Astrocyte (in vitro differentiated cells and primary cell): ENCODE data around the gene OSBPL1A. TPM values are rescaled to one million over a fixed set of nuclear protein-coding genes. Genes with fewer than 3 reads are reported as not detected.

ENCODE experiments used
- DNase-seq: peaks from one replicate; pipeline ENCODE4 v3.0.0-alpha.2; 2010; ENCODE audit warnings: low read depth
- FAIRE-seq: peaks from 2 replicates; lab custom pipeline; 2011; peaks lifted over from hg19 to GRCh38; lab: Jason Lieb, UNC
- H2AFZ ChIP-seq: 2 replicates; pipeline ENCODE4 v1.6.0; 2012; ENCODE audit warnings: low read depth, low read length, inconsistent platforms
- H3K27ac ChIP-seq: 2 replicates; pipeline ENCODE4 v1.5.1; 2011; ENCODE audit warnings: low read depth, low read length, inconsistent platforms
- H3K27me3 ChIP-seq: 2 replicates; pipeline ENCODE4 v1.6.0; 2011; ENCODE audit warnings: low read length, inconsistent platforms; ENCODE audit not compliant: insufficient read depth
- H3K36me3 ChIP-seq: 2 replicates; pipeline ENCODE4 v1.5.1; 2011; ENCODE audit warnings: low read length, inconsistent platforms; ENCODE audit not compliant: insufficient read depth
- H3K4me1 ChIP-seq: 2 replicates; pipeline ENCODE4 v1.5.1; 2011; ENCODE audit warnings: low read length, inconsistent platforms; ENCODE audit not compliant: insufficient read depth
- H3K4me2 ChIP-seq: 2 replicates; pipeline ENCODE4 v1.6.0; 2012; ENCODE audit warnings: low read length, inconsistent platforms
- H3K4me3 ChIP-seq: 2 replicates; pipeline ENCODE4 v1.5.1; 2011; ENCODE audit warnings: low read depth, mild to moderate bottlenecking, low read length, inconsistent platforms; ENCODE audit not compliant: insufficient read depth
- H3K79me2 ChIP-seq: 2 replicates; pipeline ENCODE4 v1.6.0; 2012; ENCODE audit warnings: mild to moderate bottlenecking, low read length, inconsistent platforms; ENCODE audit not compliant: insufficient read depth
- H3K9ac ChIP-seq: 2 replicates; pipeline ENCODE4 v1.6.0; 2012; ENCODE audit warnings: mild to moderate bottlenecking, low read length, inconsistent platforms
- H3K9me3 ChIP-seq: 2 replicates; pipeline ENCODE4 v1.5.1; 2012; ENCODE audit warnings: low read depth, mild to moderate bottlenecking, low read length, inconsistent platforms; ENCODE audit not compliant: insufficient read depth
- H4K20me1 ChIP-seq: 2 replicates; pipeline ENCODE4 v1.6.0; 2012; ENCODE audit warnings: low read length, inconsistent platforms; ENCODE audit not compliant: insufficient read depth
- H3K27ac Mint-ChIP-seq: one replicate; pipeline ENCODE4 v1.8.0; 2021; ENCODE audit warnings: mild to moderate bottlenecking, mixed read lengths; ENCODE audit not compliant: unreplicated experiment
- H3K27me3 Mint-ChIP-seq: one replicate; pipeline ENCODE4 v1.8.0; 2021; ENCODE audit warnings: low read depth, mixed read lengths; ENCODE audit not compliant: unreplicated experiment
- H3K36me3 Mint-ChIP-seq: one replicate; pipeline ENCODE4 v1.8.0; 2021; ENCODE audit warnings: low read depth, mixed read lengths; ENCODE audit not compliant: unreplicated experiment
- H3K4me1 Mint-ChIP-seq: one replicate; pipeline ENCODE4 v1.8.0; 2021; ENCODE audit warnings: low read depth, mixed read lengths; ENCODE audit not compliant: unreplicated experiment
- H3K4me3 Mint-ChIP-seq: one replicate; pipeline ENCODE4 v1.8.0; 2021; ENCODE audit warnings: mild to moderate bottlenecking, moderate library complexity, mixed read lengths; ENCODE audit not compliant: unreplicated experiment
- H3K9me3 Mint-ChIP-seq: one replicate; pipeline ENCODE4 v1.8.0; 2021; ENCODE audit warnings: mild to moderate bottlenecking, mixed read lengths; ENCODE audit not compliant: unreplicated experiment
- CTCF ChIP-seq: IDR thresholded peaks from 2 replicates; pipeline ENCODE4 v1.5.1; 2011; ENCODE audit warnings: low read depth, mild to moderate bottlenecking, inconsistent platforms, low read length, moderate library complexity; ENCODE audit not compliant: insufficient read depth
- EZH2 ChIP-seq: IDR thresholded peaks from 2 replicates; pipeline ENCODE4 v1.6.1; 2012; ENCODE audit warnings: mild to moderate bottlenecking, low read length, inconsistent platforms; ENCODE audit not compliant: insufficient read depth
- total RNA-seq: library from RNA; stranded (reverse); gene quantifications from 2 replicates; pipeline ENCODE4 v1.2.1, GENCODE V29; 2021

The OSBPL1A gene
- total RNA-seq, 1 donor from 2014 or later = 27.7 TPM

GRCh38 chr18:24432618-24433017 is 35.0 kb upstream of the OSBPL1A start:
- Histone ChIP-seq H3K9ac (no peak overlapping the region), H4K20me1 (no peaks in the 10 kb centered on the region), H3K9me3 (no peaks in the 10 kb centered on the region), H3K36me3 (no peaks in the 10 kb centered on the region), H3K27me3 (no peaks in the 10 kb centered on the region), H3K4me1 (peaks cover 3% of the 10 kb centered on the region), H3K4me2 (no peak overlapping the region), H3K79me2 (peaks cover 13% of the 10 kb centered on the region), H3K27ac (no peak overlapping the region), H3K4me3 (no peak overlapping the region), H2AFZ (no peak overlapping the region)
- TF ChIP-seq EZH2 = no peak
- TF ChIP-seq CTCF = no peak
- H3K27me3 Mint-ChIP-seq = no peaks in the 10 kb centered on the region
- DNase-seq (no peak), FAIRE-seq (no peak)
- no peaks in the 10 kb centered on the region for H3K9me3 Mint-ChIP-seq
- H3K27ac Mint-ChIP-seq = no peak overlapping the region
- no peak overlapping the region for H3K4me3 Mint-ChIP-seq
- H3K36me3 Mint-ChIP-seq = peaks cover 1% of the 10 kb centered on the region
- H3K4me1 Mint-ChIP-seq = peaks cover 6% of the 10 kb centered on the region

DNA sequence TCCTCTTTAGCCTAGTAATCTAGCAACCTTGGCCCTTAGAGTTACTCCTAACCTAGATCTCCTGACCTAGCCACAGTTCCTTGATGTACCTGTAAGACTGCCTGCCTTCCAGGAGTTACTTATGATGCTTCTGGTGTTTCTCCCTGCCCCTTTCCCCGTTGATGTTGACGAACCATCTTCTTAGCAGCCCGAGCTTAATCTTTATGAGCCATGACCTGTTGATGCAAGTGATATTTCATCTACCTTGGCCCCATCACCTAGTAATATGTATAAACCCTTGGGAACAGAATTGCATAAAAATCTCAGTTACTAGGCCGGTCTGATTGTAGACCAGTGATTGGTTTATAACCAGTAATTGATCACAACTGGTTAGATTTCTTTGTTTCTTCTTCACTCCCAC is 31.6 kb upstream of the OSBPL1A start:
- Histone ChIP-seq H3K4me3 (no peak overlapping the region), H3K9ac (no peak overlapping the region), H3K36me3 (no peaks in the 10 kb centered on the region), H3K27me3 (no peaks in the 10 kb centered on the region), H4K20me1 (no peaks in the 10 kb centered on the region), H3K79me2 (peaks cover 19% of the 10 kb centered on the region), H3K4me1 (peaks cover 14% of the 10 kb centered on the region), H3K4me2 (no peak overlapping the region), H3K27ac (no peak overlapping the region), H3K9me3 (no peaks in the 10 kb centered on the region), H2AFZ (no peak overlapping the region)
- peaks cover 6% of the 10 kb centered on the region for H3K4me1 Mint-ChIP-seq
- H3K4me3 Mint-ChIP-seq = no peak overlapping the region
- no peaks in the 10 kb centered on the region for H3K9me3 Mint-ChIP-seq
- H3K36me3 Mint-ChIP-seq = no peaks in the 10 kb centered on the region
- TF ChIP-seq EZH2 = no peak
- no peak for TF ChIP-seq CTCF
- no peak overlapping the region for H3K27ac Mint-ChIP-seq
- DNase-seq (no peak), FAIRE-seq (no peak)
- no peaks in the 10 kb centered on the region for H3K27me3 Mint-ChIP-seq

DNA sequence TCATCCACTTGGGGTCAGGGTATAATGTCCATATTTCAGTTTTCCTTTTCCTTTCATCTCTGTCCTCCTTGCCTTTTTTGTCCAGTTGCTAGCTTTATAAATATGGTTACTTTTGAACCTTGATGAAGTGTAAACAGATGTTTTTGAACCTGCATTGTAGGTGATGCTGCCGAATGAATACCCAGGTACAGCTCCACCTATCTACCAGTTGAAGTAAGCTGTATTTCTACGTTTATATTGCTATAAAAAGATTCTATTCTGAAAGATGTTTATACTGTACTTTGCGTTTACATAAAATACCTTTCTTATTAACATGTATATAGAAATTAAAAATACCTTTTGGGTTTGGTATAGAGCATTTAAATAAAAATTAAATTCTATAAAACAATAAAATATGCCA is 31.1 kb upstream of the OSBPL1A start:
- peaks cover 6% of the 10 kb centered on the region for H3K4me1 Mint-ChIP-seq
- H3K9ac ChIP-seq = no peak overlapping the region
- H3K27me3 ChIP-seq = no peaks in the 10 kb centered on the region
- no peak overlapping the region for H3K27ac ChIP-seq
- peaks cover 19% of the 10 kb centered on the region for H3K79me2 ChIP-seq
- no peaks in the 10 kb centered on the region for H3K9me3 Mint-ChIP-seq
- FAIRE-seq = no peak
- H3K36me3 ChIP-seq = no peaks in the 10 kb centered on the region
- no peak overlapping the region for H3K4me2 ChIP-seq
- no peaks in the 10 kb centered on the region for H3K36me3 Mint-ChIP-seq
- no peaks in the 10 kb centered on the region for H3K9me3 ChIP-seq
- no peak overlapping the region for H3K27ac Mint-ChIP-seq
- no peak for TF ChIP-seq EZH2
- no peak for TF ChIP-seq CTCF
- H3K4me3 Mint-ChIP-seq = no peak overlapping the region
- DNase-seq = no peak
- peaks cover under 1% of the 10 kb centered on the region for H3K27me3 Mint-ChIP-seq
- no peaks in the 10 kb centered on the region for H4K20me1 ChIP-seq
- H2AFZ ChIP-seq = no peak overlapping the region
- H3K4me3 ChIP-seq = no peak overlapping the region
- peaks cover 14% of the 10 kb centered on the region for H3K4me1 ChIP-seq
